Measurements from ENCODE around the gene GTF3C5. TPM values are rescaled to one million over a fixed set of nuclear protein-coding genes. Genes with fewer than 3 reads are reported as not detected.

Gene GTF3C5
- polyA plus RNA-seq, 1 donor from 2014 or later, result 103 TPM

GRCh38 chr9:133055788-133056420, 25.1 kb downstream of the GTF3C5 start:
- Histone ChIP-seq H3F3A (ENCODE audit: insufficient read depth, low read length, poor library complexity, severe bottlenecking) (no peaks in the 10 kb centered on the region), H3K9me2 (ENCODE audit: insufficient read depth, low read length) (no peaks in the 10 kb centered on the region), H3K9ac (ENCODE audit: low read length) (no peak overlapping the region), H2AFZ (ENCODE audit: low read depth, low read length) (no peak overlapping the region), H4K20me1 (ENCODE audit: insufficient read depth) (no peaks in the 10 kb centered on the region), H3K36me3 (ENCODE audit: insufficient read depth, low read length) (no peaks in the 10 kb centered on the region), H3K9me3 (ENCODE audit: low read length) (no peaks in the 10 kb centered on the region), H3K79me2 (replicated peaks; ENCODE audit: insufficient read depth, low read length) (no peaks in the 10 kb centered on the region), H3K27ac (ENCODE audit: low read length) (no peak overlapping the region), H3K4me3 (ENCODE audit: low read length) (no peak overlapping the region), H3K27me3 (ENCODE audit: insufficient read depth, low read depth, low read length) (no peaks in the 10 kb centered on the region), H3K4me2 (ENCODE audit: low read length) (no peak overlapping the region)
- no peak for TF ChIP-seq MXI1 (conservative IDR thresholded peaks at IDR 0.05; ENCODE audit: poor library complexity, severe bottlenecking)
- TF ChIP-seq EP300 (conservative IDR thresholded peaks at IDR 0.05; ENCODE audit: poor library complexity, severe bottlenecking), result no peak
- TF ChIP-seq TAF1 (IDR thresholded peaks at IDR 0.05; ENCODE audit: low read depth), result no peak
- TF ChIP-seq EZH2 (IDR thresholded peaks at IDR 0.05; ENCODE audit: borderline replicate concordance, insufficient read depth, low read length, poor library complexity, severe bottlenecking), result no peak
- no peak for TF ChIP-seq SMC3 (conservative IDR thresholded peaks at IDR 0.05; ENCODE audit: poor library complexity)
- TF ChIP-seq CTCF (IDR thresholded peaks at IDR 0.05; ENCODE audit: poor library complexity, severe bottlenecking), result no peak
- no peak for TF ChIP-seq POLR2AphosphoS5 (IDR thresholded peaks at IDR 0.05)
- no peak for TF ChIP-seq RAD21 (conservative IDR thresholded peaks at IDR 0.05)
- TF ChIP-seq REST (IDR thresholded peaks at IDR 0.05; ENCODE audit: borderline replicate concordance), result no peak

- Histone ChIP-seq H3F3A (ENCODE audit: insufficient read depth, low read length, poor library complexity, severe bottlenecking) (no peaks in the 10 kb centered on the region), H3K36me3 (ENCODE audit: insufficient read depth, low read length) (no peaks in the 10 kb centered on the region), H3K9me3 (ENCODE audit: low read length) (no peaks in the 10 kb centered on the region), H3K4me2 (ENCODE audit: low read length) (no peak overlapping the region), H3K79me2 (replicated peaks; ENCODE audit: insufficient read depth, low read length) (no peaks in the 10 kb centered on the region), H3K4me3 (ENCODE audit: low read length) (no peak overlapping the region), H3K9ac (ENCODE audit: low read length) (no peak overlapping the region), H3K9me2 (ENCODE audit: insufficient read depth, low read length) (no peaks in the 10 kb centered on the region), H3K27me3 (ENCODE audit: insufficient read depth, low read depth, low read length) (no peaks in the 10 kb centered on the region), H2AFZ (ENCODE audit: low read depth, low read length) (no peak overlapping the region), H3K27ac (ENCODE audit: low read length) (no peak overlapping the region), H4K20me1 (ENCODE audit: insufficient read depth) (no peaks in the 10 kb centered on the region)
- no peak for TF ChIP-seq EP300 (conservative IDR thresholded peaks at IDR 0.05; ENCODE audit: poor library complexity, severe bottlenecking)
- TF ChIP-seq POLR2AphosphoS5 (IDR thresholded peaks at IDR 0.05), result no peak
- TF ChIP-seq TAF1 (IDR thresholded peaks at IDR 0.05; ENCODE audit: low read depth), result no peak
- TF ChIP-seq EZH2 (IDR thresholded peaks at IDR 0.05; ENCODE audit: borderline replicate concordance, insufficient read depth, low read length, poor library complexity, severe bottlenecking), result no peak
- no peak for TF ChIP-seq REST (IDR thresholded peaks at IDR 0.05; ENCODE audit: borderline replicate concordance)
- no peak for TF ChIP-seq RAD21 (conservative IDR thresholded peaks at IDR 0.05)
- TF ChIP-seq MXI1 (conservative IDR thresholded peaks at IDR 0.05; ENCODE audit: poor library complexity, severe bottlenecking), result no peak
- no peak for TF ChIP-seq CTCF (IDR thresholded peaks at IDR 0.05; ENCODE audit: poor library complexity, severe bottlenecking)
- no peak for TF ChIP-seq SMC3 (conservative IDR thresholded peaks at IDR 0.05; ENCODE audit: poor library complexity)
These were observed 25.7 kb downstream of the GTF3C5 start for GRCh38 chr9:133056533-133056932.

All from neural cell (in vitro differentiated cells).